SK-N-MC (cell line): ENCODE data around the gene PHACTR3.
"Not testable (repeated sequence)": the region's sequence is repeated elsewhere in the genome, so short reads cannot be mapped to it uniquely, and the experiment has no call there.

ENCODE experiments used
- EZH2 ChIP-seq: fragments of 200-600 bp; sonication (generic); IDR thresholded peaks from one replicate; pipeline ENCODE4 v1.6.1; 2017; ENCODE audit warnings: antibody characterized with exemption
- POLR2AphosphoS5 ChIP-seq: IDR thresholded peaks from 2 replicates; pipeline ENCODE4 v1.6.1; 2012; ENCODE audit warnings: mild to moderate bottlenecking, low read depth, low read length, borderline replicate concordance

DNA sequence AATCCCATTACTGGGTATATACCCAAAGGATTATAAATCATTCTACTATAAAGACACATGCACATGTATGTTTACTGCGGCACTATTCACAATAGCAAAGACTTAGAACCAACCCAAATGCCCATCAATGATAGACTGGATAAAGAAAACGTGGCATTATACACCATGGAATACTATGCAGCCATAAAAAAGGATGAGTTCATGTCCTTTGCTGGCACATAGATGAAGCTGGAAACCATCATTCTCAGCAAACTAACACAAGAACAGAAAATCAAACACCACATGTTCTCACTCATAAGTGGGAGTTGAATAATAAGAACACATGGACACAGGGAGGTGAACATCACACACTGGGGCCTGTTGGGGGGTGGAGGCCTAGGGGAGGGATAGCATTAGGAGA is 285.7 kb downstream of the PHACTR3 start:
- not testable (repeated sequence) for TF ChIP-seq EZH2, POLR2AphosphoS5
